Posterior cingulate gyrus (tissue), 11 donors: ENCODE results near the gene FAM9C.
"Not testable (repeated sequence)": the region's sequence is repeated elsewhere in the genome, so short reads cannot be mapped to it uniquely, and the experiment has no call there.

Experiments used
- DNase-seq, 10 donors: peaks; one replicate each; pipeline versions ENCODE4 v3.0.0 to v3.0.0-alpha.2; 2020 to 2021; ENCODE audit warnings: mixed read lengths in 3 of 10
- intact Hi-C: fragments of 100-400 bp; cut with DNase I; formaldehyde crosslinking; loops from one replicate; pipeline ENCODE4 v1.15.1; 2023

Gene FAM9C

DNA sequence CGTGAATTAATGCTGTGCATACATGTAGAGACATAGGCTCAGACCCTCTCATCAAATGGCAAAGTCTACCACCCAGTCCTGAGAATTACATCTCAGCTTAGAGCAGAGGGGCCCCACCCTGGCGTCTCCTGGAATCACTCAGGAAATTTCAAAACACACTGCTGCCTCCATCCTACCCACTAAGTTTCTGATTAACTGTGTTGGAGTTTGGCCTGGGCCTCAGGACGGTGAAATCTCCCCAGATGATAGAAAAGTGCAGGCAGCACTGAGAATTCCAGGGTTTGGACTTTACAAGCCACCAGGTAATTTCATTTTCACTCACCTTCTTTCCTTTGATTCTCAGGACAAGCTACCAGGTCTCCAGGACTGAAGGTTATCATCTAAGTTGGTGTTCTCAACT, 3.3 kb upstream of the FAM9C start:
- no peak for DNase-seq
- intact Hi-C loops: no loop called here

GRCh38 chrX:13046141-13046855, 1.9 kb upstream of the FAM9C start:
- intact Hi-C loops: no loop called here
- no peak for DNase-seq

DNA sequence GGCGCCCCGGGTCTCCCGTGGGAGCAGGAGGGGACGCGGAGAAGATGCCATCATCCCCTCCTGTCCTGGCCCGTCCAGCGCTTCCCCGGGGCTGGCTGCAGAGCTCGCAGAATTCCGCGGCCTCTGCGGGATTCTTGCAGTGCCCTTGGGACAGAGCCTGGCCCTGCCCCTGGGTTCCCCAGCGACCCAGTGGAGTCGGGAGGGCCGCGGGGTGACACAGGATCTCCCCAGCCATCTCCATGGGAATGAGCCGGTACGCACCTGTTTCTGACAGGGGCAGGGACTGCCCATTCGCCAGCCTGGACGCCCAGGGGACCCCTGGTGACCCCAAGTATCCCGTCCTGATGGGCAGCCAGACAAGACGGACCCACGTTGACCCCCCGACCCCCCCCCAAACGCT, 482 bp downstream of the FAM9C start:
- DNase-seq: peak in 1 of 10 donors; percentile 73
- intact Hi-C loops: no loop called here

DNA sequence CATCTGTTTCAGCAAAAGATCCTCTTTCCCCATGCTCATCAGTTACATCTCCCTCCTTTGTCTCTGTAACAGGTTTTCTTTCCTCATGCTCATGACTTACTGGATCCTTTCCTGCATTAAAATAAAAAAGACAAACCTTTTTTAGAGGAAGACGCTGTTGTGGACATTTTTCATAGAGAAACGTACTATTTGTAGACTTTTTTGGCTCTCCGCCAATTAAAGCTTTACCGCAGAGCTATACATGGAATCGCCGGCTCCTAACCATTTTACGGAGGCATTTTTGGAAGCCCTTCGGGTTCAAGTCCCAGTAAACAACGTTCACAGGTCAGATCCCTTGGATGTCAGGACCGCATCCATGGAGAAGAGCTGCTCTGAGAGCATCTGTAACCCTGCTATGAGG, 1.3 kb downstream of the FAM9C start:
- no peak for DNase-seq
- intact Hi-C loops: no loop called here

DNA sequence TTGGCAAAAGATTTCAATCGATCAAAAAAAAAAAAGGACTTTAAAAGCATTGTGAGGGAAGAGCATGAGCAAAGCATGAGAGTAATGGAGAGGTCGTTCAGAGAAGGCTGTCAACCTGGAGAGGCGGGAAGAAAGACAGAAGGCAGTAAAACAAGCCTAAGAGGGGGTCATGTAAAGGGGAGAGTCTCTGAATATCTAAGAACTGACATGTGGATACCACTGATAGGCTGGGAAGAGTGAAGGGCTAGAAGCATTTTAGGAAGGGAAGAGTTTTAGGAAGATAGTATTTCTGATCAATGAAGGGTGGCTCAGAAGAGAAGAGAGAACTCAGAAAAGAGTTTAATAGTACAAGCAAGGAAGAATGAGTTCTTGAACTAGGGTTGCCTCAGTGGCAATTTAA, 7.5 kb downstream of the FAM9C start:
- DNase-seq: no peak
- intact Hi-C loops: no loop called here

- no peak for DNase-seq
- intact Hi-C loops: no loop called here
Observed at GRCh38 chrX:13033193-13033592, 11.2 kb downstream of the FAM9C start.

DNA sequence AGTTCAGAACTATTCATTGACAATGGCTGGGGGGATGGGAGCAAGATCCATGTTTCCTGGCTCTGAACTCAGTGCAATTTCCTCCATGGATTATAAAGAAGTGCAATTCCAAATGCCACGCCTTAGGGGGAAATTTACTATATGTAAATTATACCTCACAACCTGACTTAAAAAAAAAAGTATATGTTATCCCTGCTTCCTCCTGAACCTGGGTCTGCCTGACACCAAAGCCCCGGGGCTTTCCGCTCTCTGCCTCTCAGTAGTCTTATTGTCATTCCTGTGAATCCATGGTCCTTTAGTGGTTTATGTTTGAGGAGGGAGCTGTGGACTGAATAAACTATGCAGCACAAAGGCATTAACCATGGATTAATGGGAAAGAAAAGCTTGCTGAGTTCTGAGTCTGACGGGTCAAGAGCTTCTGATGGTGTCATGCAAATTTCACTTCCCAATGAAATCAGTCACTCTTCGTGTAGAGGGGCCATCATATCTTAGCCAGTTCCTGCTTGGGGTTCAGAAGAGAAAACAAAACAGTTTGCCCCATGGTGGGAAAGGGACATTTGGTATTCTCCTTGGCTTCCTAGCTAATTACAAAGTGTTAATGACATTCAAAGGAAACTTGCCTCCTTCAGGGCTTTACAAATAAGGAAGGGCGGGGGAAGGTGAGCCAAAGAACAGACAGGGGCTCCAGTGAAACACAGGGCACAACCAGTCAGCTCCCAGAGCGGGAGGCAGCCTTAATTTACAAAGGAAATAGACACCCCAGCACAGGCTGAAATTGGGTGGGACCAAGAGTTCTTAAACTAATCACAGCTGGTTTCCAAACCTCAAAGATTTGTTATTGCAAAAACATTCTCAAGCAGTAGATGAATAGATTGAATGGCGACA, 14.3 kb downstream of the FAM9C start:
- intact Hi-C loops: no loop called here
- no peak for DNase-seq

- intact Hi-C loops: no loop called here
- DNase-seq: no peak
Observed at GRCh38 chrX:13029637-13029886, 14.9 kb downstream of the FAM9C start.

- peak in 1 of 10 donors; percentile 16 for DNase-seq
Observed at GRCh38 chrX:13028871-13029636, 15.4 kb downstream of the FAM9C start.

DNA sequence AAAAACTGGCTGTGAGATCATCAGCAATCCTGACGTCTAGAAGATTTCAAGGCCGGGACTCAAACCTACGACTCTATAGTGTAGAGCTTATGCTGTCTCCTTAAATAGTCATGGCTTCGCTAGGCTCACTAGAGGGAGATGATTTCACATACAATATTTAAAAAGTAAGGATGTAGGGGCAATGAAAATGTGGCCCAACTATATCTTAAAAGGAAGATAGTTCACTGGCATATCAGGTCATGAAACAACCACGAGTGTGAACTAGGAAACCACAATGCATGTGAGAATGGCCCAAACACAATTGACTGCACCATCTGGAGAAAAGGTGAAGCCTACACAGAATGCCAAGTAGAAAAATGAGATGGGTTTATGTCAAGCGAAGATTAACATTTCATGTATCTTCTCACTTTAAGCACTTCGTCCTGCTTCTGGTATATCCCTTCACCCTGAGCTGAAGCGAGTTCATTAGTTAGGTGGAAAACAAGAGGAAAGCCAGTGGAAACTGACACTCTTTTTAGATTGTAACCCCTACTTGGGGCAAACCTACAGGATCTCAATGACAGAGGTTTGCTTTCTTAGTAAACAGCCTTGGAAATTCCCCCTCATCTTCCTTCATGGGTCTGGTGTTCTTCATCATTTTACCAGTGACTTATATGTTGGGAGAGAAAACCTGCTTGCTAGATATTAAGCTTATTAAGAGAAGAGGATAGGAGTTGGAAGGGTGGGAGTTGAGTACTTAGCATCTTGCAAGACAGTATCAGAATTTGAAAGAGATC, 17.4 kb downstream of the FAM9C start:
- intact Hi-C loops: no loop called here
- DNase-seq: no peak

More at GRCh38 chrX:13028871-13029636, 15.4 kb downstream of the FAM9C start:
- intact Hi-C loops: no loop called here

GRCh38 chrX:13024986-13025385, 19.4 kb downstream of the FAM9C start:
- intact Hi-C loops: no loop called here
- no peak for DNase-seq

GRCh38 chrX:13023979-13024378, 20.4 kb downstream of the FAM9C start:
- intact Hi-C loops: no loop called here
- DNase-seq: no peak

DNA sequence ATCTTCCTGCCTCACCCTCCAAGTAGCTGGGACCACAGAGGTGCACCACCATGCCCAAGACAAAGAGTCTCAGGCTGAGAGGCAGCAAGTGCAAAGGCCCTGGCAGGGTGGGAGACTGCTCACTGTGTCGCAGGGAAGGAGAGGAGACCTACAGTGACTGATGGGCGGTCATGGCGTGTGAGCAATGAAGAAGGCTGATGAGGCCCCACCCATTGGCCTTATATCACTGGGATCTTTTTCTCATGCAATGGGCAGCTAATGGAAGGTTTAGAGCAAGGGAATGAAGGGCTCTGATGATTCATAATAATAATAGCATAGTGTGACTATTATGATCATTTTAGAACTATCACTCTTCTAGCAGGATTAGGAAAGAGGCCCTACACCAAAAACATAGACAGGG, 20.9 kb downstream of the FAM9C start:
- DNase-seq: no peak
- intact Hi-C loops: no loop called here

GRCh38 chrX:13022926-13023325, 21.5 kb downstream of the FAM9C start:
- intact Hi-C loops: no loop called here
- no peak for DNase-seq

GRCh38 chrX:13016731-13017130, 27.7 kb downstream of the FAM9C start:
- DNase-seq, intact Hi-C loops: not testable (repeated sequence)

GRCh38 chrX:13015536-13016236, 28.7 kb downstream of the FAM9C start:
- intact Hi-C loops: no loop called here
- DNase-seq: no peak

DNA sequence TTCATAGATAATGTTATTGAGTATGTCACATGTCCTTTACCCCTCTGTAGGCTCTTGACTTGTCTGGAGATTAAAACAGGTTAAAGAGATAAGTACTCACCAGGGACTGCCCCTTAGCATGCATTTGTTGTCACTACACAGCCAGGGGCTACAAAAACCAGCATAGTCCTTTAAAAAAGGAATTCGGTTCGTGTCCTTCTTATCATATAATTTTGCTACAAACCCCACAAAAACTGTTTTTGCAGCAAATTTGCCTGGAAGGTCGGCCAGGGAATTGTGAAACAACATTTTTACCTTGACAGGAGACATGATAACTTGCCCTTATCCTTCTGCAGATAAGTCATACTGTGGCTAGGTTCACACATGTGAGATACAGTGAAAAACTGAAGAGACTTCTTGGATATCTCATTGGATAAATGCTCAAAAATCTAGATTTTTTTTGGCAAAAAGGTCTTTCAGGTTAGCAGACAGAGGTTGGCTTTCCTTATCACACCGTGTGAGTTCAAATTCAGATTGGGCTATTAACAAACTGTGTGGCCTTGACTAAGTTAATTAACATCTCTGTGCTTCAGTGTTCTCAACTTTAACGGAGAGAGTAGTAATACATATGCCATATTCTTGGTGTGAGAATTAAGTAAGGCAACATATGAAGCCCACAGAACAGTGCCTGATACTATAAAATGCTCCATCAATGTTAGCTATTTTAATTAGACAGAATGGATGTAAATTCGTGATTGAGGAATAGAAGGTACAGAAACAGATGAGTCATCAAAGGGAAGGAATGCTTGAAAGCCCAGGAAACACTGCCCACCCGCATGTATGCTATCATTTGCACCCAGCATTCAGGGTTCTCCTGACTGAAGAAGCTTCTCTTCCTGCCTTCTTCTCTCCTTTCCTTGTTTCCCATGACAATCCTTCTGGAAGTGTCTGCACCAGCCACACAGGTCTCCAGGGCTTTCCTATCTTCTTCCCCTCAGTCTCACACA, 30.0 kb downstream of the FAM9C start:
- intact Hi-C loops: no loop called here
- DNase-seq: no peak

DNA sequence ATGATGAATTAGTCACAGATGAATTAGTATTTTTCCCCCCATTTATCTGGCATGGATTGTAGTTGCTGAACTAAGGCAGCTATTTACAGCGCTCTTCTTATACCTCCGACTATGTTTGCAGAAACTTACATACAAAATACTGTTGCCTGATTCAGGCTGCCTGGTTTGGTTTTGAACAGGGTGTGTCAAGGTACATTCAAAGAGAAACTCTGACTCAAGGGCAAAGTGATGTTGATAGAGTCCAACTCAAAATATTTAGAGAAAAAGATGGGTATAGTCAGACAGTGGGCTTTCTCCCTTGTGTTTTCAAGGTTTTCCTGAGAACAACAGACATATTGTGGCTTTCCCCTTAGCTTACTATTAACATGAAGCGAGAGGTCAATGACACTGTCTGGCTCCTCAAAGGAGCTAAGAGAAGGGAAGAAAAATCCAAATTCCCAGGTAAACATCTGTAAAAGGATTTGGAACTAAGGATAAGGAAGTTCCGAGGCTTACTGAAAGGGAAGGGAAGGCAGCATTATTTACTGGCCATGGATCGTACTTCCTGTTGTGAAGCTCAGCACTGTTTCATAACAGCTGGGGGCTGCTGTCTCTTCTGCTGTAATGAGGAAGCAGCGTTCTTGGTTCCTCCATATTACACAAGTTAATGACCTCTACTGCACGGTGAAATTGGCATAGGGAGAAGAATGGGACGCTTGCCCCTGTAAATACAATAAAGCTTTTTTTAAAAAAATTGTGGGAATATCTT, 30.9 kb downstream of the FAM9C start:
- intact Hi-C loops: no loop called here
- DNase-seq: no peak
